Natural killer cell (primary cell): ENCODE data around the gene PGAP1. TPM values are rescaled to one million over a fixed set of nuclear protein-coding genes. Genes with fewer than 3 reads are reported as not detected.

Experiments
- ATAC-seq, 3 donors: fragments of 150-1000 bp in 2 of 3; fragments of 200-7000 bp in 1 of 3; cut with Tn5 transposase; 1 replicate in 1 of 3; 2 replicates in 2 of 3; pipeline ENCODE4 v1.10.0; 2021; ENCODE audit warnings: mild to moderate bottlenecking in 2 of 3, moderate library complexity in 2 of 3
- DNase-seq, 2 donors: peaks; one replicate each; pipeline versions ENCODE4 v3.0.0 to v3.0.0-alpha.2; 2013 to 2021; ENCODE audit warnings: mixed read lengths in 1 of 2
- H3K27ac ChIP-seq: one replicate; pipeline ENCODE4 v1.5.1; 2013; ENCODE audit warnings: mild to moderate bottlenecking, low read length
- H3K27me3 ChIP-seq: one replicate; pipeline ENCODE4 v1.6.1; 2013; ENCODE audit warnings: low read length; ENCODE audit not compliant: control insufficient read depth, insufficient read depth
- H3K36me3 ChIP-seq: one replicate; pipeline ENCODE4 v1.6.1; 2013; ENCODE audit warnings: low read length; ENCODE audit not compliant: control insufficient read depth, insufficient read depth
- H3K4me1 ChIP-seq: one replicate; pipeline ENCODE4 v1.6.1; 2013; ENCODE audit warnings: low read length; ENCODE audit not compliant: control insufficient read depth, insufficient read depth
- H3K4me3 ChIP-seq: one replicate; pipeline ENCODE4 v1.5.1; 2013; ENCODE audit warnings: low read length
- H3K9me3 ChIP-seq: one replicate; pipeline ENCODE4 v1.6.1; 2013; ENCODE audit warnings: low read length; ENCODE audit not compliant: control insufficient read depth, insufficient read depth
- H3K27ac Mint-ChIP-seq, 2 donors: one replicate each; pipeline ENCODE4 v1.8.0; 2022; ENCODE audit warnings: mild to moderate bottlenecking in 2 of 2, mixed read lengths in 2 of 2, moderate library complexity in 1 of 2
- H3K27me3 Mint-ChIP-seq, 2 donors: one replicate each; pipeline ENCODE4 v1.8.0; 2022; ENCODE audit warnings: low read depth in 2 of 2, mixed read lengths in 2 of 2
- H3K36me3 Mint-ChIP-seq: one replicate; pipeline ENCODE4 v1.8.0; 2022; ENCODE audit warnings: mixed read lengths
- H3K4me1 Mint-ChIP-seq, 2 donors: one replicate each; pipeline ENCODE4 v1.8.0; 2022; ENCODE audit warnings: mixed read lengths in 2 of 2
- H3K4me3 Mint-ChIP-seq: one replicate; pipeline ENCODE4 v1.8.0; 2022; ENCODE audit warnings: mild to moderate bottlenecking, moderate library complexity, mixed read lengths
- H3K9me3 Mint-ChIP-seq, 2 donors: one replicate each; pipeline ENCODE4 v1.8.0; 2022; ENCODE audit warnings: mixed read lengths in 2 of 2
- CTCF ChIP-seq: fragments of 200-600 bp; IDR thresholded peaks from one replicate; pipeline ENCODE4 v1.8.0; 2022; ENCODE audit warnings: antibody characterized with exemption
- WGBS: methylation state at CpG from one replicate; pipeline ENCODE4 v1.1.7; 2013; ENCODE audit warnings: missing lambda C conversion rate; ENCODE audit not compliant: insufficient coverage; 5-methylcytosine and 5-hydroxymethylcytosine counted together
- intact Hi-C: fragments of 100-400 bp; cut with micrococcal nuclease; formaldehyde crosslinking; loops from one replicate; pipeline ENCODE4 v1.14.2; 2022
- total RNA-seq, 4 donors: library from RNA; stranded (reverse); fragments of 120-200 nt in 1 of 4; gene quantifications; one replicate each; pipeline versions ENCODE4 v1.2.3 to v1.2.4, GENCODE V29; 2013 to 2022

The PGAP1 gene
- total RNA-seq, 3 donors from 2014 or later (not counting 1 experiment from before 2014, with no cell fraction given), result 2.5 to 4.9 (median 3.3) TPM

- Histone ChIP-seq H3K27ac (no peak overlapping the region), H3K27me3 (no peaks in the 10 kb centered on the region), H3K36me3 (no peaks in the 10 kb centered on the region), H3K4me3 (no peak overlapping the region), H3K4me1 (no peaks in the 10 kb centered on the region), H3K9me3 (no peaks in the 10 kb centered on the region)
- Mint-ChIP-seq H3K9me3 (no peaks in the 10 kb centered on the region), H3K4me3 (no peak overlapping the region), H3K36me3 (no peaks in the 10 kb centered on the region), H3K4me1 (peaks cover 12 to 14% of the 10 kb centered on the region in 2 donors), H3K27ac (peak overlapping the region; percentile 23 to 75), H3K27me3 (no peaks in the 10 kb centered on the region)
- intact Hi-C loops, result no loop called here
- DNase-seq (no peak), ATAC-seq (no peak)
- no peak for TF ChIP-seq CTCF
Observed at GRCh38 chr2:196846295-196846694, 80.2 kb downstream of the PGAP1 start.

DNA sequence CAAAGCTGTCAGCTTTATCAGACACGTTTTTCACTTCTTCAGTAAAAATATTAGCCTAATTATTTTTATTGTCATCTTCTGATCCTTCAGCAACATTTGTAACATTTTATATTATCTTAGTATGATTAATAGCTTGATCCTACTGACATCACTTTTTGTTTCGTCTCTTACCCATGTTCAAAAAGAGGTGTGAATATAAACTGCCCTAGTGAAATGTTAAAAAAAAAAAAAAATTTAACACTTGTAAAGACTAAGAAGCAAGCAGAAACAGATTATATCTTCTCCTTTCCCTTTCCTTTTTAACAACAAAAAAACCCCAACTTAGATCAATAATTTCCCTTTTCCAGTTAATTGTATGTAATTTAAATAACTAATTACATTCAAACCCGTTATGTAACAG, 81.1 kb downstream of the PGAP1 start:
- no CpG with 5 or more reads among the region's 3 CpGs for WGBS
- DNase-seq (no peak), ATAC-seq (peak; percentile 55 to 72 (median 61))
- H3K27ac ChIP-seq, result no peak overlapping the region
- Mint-ChIP-seq H3K36me3 (no peaks in the 10 kb centered on the region), H3K9me3 (no peaks in the 10 kb centered on the region), H3K4me1 (peaks cover 12 to 14% of the 10 kb centered on the region in 2 donors), H3K27ac (peak overlapping the region; percentile 23 to 75), H3K4me3 (peak overlapping the region; percentile 21), H3K27me3 (no peaks in the 10 kb centered on the region)
- H3K4me1 ChIP-seq, result no peaks in the 10 kb centered on the region
- no peaks in the 10 kb centered on the region for H3K36me3 ChIP-seq
- H3K9me3 ChIP-seq, result no peaks in the 10 kb centered on the region
- intact Hi-C loops, result no loop called here
- H3K4me3 ChIP-seq, result no peak overlapping the region
- H3K27me3 ChIP-seq, result no peaks in the 10 kb centered on the region
- no peak for TF ChIP-seq CTCF

- Mint-ChIP-seq H3K27ac (no peak overlapping the region), H3K4me3 (no peak overlapping the region), H3K9me3 (no peaks in the 10 kb centered on the region), H3K4me1 (peaks cover 0 to under 1% of the 10 kb centered on the region in 2 donors), H3K27me3 (no peaks in the 10 kb centered on the region), H3K36me3 (no peaks in the 10 kb centered on the region)
- intact Hi-C loops, result no loop called here
- WGBS, result no CpG with 5 or more reads among the region's 2 CpGs
- Histone ChIP-seq H3K36me3 (no peaks in the 10 kb centered on the region), H3K27ac (no peak overlapping the region), H3K9me3 (no peaks in the 10 kb centered on the region), H3K4me3 (no peak overlapping the region), H3K27me3 (no peaks in the 10 kb centered on the region), H3K4me1 (no peaks in the 10 kb centered on the region)
- no peak for TF ChIP-seq CTCF
- no peak for ATAC-seq
- DNase-seq, result no peak
Observed at GRCh38 chr2:196840171-196840570, 86.3 kb downstream of the PGAP1 start.

GRCh38 chr2:196839574-196839973, 86.9 kb downstream of the PGAP1 start:
- DNase-seq (no peak), ATAC-seq (no peak)
- Mint-ChIP-seq H3K36me3 (no peaks in the 10 kb centered on the region), H3K4me1 (no peaks in the 10 kb centered on the region), H3K4me3 (no peak overlapping the region), H3K27me3 (no peaks in the 10 kb centered on the region), H3K9me3 (no peaks in the 10 kb centered on the region), H3K27ac (no peak overlapping the region)
- no peak for TF ChIP-seq CTCF
- WGBS, result 97% methylated on average over 2 of the region's 2 CpGs
- Histone ChIP-seq H3K4me3 (no peak overlapping the region), H3K4me1 (no peaks in the 10 kb centered on the region), H3K27me3 (no peaks in the 10 kb centered on the region), H3K36me3 (no peaks in the 10 kb centered on the region), H3K9me3 (no peaks in the 10 kb centered on the region), H3K27ac (no peak overlapping the region)
- intact Hi-C loops, result no loop called here
